GOT3 (cell line): ENCODE results near the gene MAPK8IP2.
"Not testable (repeated sequence)": the region's sequence is repeated elsewhere in the genome, so short reads cannot be mapped to it uniquely, and the experiment has no call there.

Source experiments
- DNase-seq: peaks from one replicate; lab custom pipeline; 2025; ENCODE audit warnings: mixed read lengths; lab: John Stamatoyannopoulos, UW

Gene MAPK8IP2

DNA sequence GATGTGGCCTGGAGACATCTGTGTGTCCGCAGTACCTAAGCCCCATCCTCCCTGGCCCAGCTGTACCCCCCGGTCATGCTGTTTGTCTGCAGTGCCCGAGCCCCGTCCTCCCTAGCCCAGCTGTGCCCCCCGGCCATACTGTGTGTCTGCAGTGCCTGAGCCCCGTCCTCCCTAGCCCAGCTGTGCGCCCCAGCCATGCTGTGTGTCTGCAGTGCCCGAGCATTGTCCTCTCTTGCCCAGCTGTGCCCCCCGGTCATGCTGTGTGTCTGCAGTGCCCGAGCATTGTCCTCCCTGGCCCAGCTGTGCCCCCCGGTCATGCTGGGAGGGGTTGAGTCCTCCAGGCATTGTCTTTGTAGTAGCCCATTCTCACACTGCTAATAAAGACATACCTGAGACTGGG lies 35.0 kb downstream of the MAPK8IP2 start:
- no peak for DNase-seq

DNA sequence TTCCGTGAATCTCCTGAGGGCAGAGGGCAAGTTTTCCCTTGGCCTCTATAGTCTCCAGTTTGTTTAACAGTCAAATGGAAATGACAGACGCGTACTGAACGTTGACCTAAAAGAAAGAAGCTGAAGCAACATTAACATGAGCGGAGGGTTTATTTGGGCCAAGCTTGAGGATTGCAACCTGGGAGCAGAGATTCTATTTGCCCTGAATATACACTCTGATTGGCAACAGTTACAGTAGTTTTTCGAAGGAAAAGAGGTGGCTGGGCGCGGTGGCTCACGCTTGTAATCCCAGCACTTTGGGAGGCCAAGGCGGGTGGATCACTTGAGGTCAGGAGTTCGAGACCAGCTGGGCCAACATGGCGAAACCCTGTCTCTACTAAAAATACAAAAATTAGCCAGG lies 39.7 kb downstream of the MAPK8IP2 start:
- not testable (repeated sequence) for DNase-seq

DNA sequence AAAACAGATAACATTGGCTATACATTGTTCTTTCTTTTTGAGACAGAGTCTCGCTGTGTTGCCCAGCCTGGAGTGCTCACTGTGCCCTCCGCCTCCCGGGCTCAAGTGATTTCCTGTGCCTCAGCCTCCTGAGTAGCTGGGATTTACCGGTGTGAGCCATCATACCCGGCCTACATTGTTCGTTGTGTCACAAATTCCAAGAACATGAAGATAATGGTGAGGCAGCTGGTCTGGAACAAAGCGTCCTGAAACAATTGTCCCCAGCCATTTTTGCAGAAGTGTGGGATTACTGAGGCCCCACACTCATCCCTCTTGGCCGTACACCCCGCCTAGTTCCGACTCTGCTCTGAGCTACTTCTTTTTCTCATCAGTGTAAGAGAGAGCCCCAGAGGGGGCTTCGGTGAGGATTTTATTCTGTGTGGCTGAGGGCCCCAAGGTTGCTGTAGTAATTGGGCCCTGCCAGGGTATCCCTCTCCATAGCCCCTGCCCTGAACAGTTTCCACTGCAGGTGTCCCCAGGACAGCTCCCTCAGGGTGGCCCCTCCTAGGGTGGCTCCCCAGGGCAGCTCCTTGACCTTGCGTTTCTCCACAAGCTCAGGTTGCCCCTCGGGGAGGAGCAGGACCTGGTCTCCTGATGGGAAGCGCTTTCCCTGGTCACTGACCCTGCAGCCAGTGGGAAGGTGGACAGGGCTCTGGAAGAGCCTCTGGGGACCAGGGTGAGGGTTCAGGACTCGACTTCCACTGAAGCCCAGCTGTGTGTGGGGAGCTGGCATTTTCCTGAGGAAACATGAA lies 40.5 kb downstream of the MAPK8IP2 start:
- no peak for DNase-seq

DNA sequence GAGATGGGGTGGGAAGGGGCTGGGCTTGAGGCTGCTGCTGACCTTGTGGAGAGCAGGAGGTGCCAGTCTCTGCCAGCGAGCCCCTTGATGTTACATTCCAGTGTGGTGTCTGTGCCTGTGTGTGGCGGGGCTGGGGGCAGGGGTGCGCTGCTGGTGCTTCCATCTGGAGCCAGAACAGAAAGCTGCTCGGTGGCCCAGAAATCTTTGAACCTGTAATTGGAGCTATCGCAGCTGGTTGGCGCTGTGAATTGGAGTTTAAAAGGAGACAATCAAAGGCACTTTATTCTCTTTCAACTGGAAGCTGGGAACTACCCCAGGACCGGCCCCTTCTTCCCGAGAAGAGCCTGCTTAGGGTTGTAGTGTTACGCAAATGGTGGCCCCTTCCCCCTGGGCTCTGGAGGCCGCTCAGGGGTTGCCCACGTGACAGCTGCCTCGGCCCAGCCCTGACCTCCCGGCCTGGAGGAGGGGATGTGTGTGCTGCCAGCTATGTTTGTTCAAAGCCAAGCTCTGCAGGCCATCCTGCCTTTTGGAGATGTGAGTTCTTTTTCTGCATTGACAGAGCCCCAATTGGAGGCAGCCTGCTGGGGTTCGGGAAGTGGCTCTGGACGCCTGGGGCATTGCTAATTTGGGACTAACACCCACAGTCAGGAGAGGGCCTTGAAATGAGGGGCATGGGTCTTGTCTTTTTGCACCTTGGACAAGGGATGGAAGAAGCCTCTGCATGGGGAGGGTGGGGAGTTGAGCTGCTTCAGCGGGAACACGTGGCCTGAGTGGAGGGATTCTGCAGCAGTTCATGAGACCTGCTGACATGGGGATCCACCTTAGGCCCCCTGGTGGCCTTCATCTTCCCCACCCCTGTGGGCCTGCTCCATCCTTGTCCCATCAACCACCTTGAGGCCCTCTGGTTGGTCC lies 41.4 kb downstream of the MAPK8IP2 start:
- no peak for DNase-seq

DNA sequence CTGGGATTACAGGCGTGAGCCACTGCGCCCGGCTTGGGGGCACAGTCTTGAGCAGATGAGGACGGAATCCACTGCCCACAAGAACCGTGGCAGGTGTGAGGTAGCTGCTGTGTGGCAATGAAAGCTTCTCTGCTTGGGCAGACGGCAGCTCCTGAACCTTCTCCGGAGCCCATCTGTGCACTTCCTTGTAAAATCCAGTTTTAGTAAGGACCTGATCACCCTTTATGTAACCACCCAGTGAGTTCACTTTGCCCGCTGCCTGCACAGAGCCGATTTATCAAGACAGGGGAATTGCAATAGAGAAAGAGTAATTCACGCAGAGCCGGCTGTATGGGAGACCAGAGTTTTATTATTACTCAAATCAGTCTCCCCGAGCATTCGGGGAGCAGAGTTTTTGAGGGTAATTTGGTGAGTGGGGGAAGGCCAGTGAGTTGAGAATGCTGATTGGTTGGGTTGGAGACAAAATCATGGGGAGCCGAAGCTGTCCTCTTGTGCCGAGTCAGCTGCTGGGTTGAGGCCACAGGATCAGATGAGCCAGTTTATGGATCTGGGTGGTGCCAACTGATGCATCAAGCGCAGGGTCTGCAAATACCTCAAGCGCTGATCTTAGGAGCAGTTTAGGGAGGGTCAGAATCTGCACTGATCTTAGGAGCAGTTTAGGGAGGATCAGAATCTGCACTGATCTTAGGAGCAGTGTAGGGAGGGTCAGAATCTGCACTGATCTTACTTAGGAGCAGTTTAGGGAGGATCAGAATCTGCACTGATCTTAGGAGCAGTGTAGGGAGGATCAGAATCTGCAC lies 42.6 kb downstream of the MAPK8IP2 start:
- DNase-seq = not testable (repeated sequence)

DNA sequence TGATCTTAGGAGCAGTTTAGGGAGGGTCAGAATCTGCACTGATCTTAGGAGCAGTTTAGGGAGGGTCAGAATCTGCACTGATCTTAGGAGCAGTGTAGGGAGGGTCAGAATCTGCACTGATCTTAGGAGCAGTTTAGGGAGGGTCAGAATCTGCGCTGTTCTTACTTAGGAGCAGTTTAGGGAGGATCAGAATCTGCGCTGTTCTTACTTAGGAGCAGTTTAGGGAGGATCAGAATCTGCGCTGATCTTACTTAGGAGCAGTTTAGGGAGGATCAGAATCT lies 43.2 kb downstream of the MAPK8IP2 start:
- not testable (repeated sequence) for DNase-seq

DNA sequence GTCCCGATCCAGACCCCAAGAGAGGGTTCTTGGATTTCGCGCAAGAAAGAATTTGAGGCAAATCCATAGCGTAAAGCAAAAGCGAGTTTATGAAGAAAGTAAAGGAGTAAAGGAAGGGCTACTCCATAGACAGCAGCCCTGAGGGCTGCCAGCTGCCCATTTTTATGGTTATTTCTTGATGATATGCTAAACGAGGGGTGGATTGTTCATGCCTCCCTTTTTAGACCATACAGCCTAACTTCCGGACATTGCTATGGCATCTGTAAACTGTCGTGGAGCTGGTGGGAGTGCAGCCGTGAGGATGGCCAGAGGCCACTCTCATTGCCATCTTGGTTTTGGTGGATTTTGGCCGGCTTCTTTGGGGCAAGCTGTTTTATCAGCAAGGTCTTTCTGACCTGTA lies 52.7 kb downstream of the MAPK8IP2 start:
- DNase-seq = no peak

DNA sequence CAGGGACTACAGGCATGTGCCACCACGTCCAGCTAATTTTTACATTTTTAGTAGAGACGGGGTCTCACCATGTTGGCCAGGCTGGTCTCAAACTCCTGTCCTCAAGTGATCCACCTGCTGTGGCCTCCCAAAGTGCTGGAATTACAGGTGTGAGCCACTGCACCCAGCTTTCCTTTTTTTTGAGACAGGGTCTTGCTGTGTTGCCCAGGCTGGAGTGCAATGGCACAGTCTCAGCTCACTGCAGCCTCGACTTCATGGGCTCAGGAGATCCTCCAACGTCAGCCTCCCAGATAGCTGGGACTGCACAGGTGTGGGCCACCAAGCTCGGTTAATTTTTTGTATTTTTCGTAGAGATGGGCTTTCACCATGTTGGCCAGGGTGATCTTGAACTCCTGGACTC lies 54.1 kb downstream of the MAPK8IP2 start:
- not testable (repeated sequence) for DNase-seq

DNA sequence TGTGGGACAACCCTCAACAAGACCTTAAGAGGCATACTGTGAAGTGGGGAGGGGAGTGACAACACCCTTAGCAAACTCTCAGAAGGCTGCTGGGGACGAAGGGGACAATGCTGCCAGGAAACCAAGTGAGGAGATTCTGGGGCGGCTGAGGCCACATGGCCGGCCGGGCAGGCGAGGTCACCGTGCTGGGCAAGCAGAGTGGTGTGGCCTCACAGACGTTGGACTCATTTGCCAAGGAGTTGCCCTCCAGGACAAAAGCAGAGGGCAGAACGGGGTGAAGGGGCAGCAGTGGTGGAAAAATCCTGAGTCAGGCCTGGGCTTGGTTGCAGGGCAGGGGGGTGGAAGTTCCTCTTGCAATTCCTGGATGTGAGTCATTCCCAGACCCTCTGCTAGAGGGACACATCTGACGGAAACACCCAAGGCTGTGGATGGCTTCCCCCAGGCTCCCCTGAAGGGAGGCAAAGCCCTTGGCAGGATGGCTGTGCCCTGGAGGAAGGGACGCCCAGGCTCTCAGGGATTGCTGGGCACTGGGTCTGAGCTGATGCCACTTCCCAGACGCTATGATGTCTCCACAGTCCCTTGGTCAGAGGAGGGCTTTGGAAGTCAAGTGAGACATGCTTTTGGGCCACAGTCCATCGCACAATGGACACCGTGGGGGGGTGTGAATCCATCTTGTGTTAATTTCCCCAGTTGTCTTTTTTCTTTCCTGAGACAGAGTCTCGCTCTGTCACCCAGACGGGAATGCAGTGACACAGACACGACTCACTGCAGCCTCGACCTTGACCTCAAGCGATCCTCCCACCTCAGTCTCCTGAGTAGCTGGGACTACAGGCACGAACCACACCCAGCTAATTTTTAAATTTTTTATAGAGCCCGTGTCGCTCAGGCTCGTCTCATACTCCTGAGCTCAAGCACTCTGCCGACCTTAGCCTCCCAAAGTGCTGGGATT lies 55.8 kb downstream of the MAPK8IP2 start:
- DNase-seq = no peak

DNA sequence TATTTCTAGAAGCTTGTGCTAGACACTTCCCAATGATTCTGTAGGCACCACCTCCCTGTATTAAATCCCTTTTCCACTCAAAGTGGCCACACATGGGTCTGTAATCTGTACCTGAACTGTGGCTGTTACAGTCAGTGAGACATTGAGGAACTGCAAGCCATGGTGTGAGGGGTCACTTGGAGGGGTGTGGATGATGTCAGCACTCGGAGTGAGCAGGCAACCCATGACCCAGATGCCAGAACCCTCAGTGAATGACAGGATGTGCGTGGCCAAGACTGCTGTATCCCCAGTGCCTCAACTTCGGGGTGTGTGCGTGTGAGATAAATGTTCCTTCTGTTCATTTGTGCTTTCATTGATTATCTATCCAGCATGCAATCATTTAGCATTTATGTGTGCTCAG lies 57.3 kb downstream of the MAPK8IP2 start:
- no peak for DNase-seq

DNA sequence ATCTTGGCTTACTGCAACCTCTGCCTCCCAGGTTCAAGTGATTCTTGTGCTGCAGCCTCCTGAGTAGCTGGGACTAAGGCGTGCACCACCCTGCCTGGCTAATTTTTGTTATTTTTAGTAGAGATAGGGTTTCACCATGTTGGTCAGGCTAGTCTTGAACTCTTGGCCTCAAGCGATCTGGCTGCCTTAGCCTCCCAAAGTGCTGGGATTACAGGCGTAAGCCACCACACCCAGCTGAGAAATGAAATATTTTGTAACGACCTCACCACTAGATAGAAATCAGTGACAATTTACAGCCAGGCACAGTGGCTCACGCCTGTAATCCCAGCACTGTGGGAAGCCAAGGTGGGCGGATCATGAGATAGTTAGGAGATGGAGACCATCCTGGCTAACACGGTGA lies 59.1 kb downstream of the MAPK8IP2 start:
- not testable (repeated sequence) for DNase-seq

DNA sequence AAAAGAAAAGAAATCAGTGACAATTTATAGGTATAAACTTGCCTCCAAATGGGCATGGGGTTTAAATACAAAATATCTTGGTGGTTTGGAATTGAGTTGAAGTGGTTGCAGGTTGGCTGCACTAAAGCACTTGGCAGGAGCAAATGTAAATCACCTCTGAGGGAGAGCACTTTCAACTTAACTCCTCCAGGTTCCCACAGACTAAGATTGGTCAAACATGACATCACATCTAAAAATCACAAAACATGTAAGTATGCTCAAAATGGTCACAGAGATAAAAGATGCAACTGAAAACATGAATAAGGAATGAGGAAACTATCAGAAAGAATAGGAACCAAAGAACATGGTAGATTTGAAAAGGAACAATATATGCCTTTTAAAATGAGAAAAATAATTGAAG lies 59.7 kb downstream of the MAPK8IP2 start:
- DNase-seq = no peak
